Stimulated activated CD8-positive, alpha-beta memory T cell treated with anti-CD3 and anti-CD28 coated beads, Interleukin-2, amount 100 ng/mL, for 1 hour (primary cell): ENCODE results near the gene TMCC3.
"Not testable (repeated sequence)": the region's sequence is repeated elsewhere in the genome, so short reads cannot be mapped to it uniquely, and the experiment has no call there.

Experiments
- DNase-seq, 2 donors: peaks; one replicate each; pipeline ENCODE4 v3.0.0-alpha.2; 2020; ENCODE audit warnings: low read depth in 2 of 2

The TMCC3 gene, protein sequence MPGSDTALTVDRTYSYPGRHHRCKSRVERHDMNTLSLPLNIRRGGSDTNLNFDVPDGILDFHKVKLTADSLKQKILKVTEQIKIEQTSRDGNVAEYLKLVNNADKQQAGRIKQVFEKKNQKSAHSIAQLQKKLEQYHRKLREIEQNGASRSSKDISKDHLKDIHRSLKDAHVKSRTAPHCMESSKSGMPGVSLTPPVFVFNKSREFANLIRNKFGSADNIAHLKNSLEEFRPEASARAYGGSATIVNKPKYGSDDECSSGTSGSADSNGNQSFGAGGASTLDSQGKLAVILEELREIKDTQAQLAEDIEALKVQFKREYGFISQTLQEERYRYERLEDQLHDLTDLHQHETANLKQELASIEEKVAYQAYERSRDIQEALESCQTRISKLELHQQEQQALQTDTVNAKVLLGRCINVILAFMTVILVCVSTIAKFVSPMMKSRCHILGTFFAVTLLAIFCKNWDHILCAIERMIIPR

GRCh38 chr12:94650143-94651056 is at the start of gene TMCC3:
Gene TMCC3 (minus strand): TSS chr12:94650557. CDS start chr12:94650430, 127 bp downstream.
- DNase-seq, result no peak

- no peak for DNase-seq
Measured at GRCh38 chr12:94699801-94700200, 49.4 kb upstream of the TMCC3 start.

DNA sequence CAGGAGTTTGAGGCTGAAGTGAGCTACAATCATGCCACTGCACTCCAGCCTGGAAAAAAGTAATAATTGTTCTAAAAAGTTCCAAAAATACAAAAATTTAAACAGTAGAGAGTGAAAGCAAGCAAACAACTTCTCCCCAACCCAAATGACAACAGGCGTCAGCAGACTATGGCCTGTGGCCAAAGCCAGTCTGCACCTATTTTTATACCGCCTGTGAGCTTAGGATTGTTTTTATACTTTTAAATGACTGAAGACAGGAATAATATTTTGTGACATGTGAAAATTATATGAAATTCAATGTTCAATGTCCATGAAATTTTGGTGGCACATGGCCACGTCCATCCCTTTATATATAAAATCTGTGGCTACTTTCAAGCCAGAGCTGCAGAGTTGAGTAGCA is 48.2 kb upstream of the TMCC3 start:
- DNase-seq, result no peak

GRCh38 chr12:94697631-94698030 is 47.3 kb upstream of the TMCC3 start:
- no peak for DNase-seq

DNA sequence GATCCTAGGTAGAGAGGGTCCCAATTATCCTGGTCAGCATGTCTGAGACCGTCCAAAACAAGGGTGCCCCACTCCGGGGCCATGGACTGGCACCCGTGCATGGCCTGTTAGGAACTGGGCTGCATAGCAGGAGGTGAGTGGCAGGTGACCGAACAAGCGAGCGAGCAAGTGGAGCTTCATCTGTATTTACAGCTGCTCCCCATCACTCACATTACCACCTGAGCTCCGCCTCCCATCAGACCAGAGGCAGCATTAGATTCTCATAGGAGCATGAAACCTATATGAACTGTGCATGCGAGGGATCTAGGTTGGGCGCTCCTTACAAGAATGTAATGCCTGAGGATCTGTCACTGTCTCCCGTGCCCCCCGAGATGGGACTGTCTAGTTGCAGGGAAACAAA is 44.4 kb upstream of the TMCC3 start:
- no peak for DNase-seq

GRCh38 chr12:94692826-94693225 is 42.5 kb upstream of the TMCC3 start:
- DNase-seq, result not testable (repeated sequence)

- DNase-seq, result no peak
Measured at GRCh38 chr12:94690198-94690771, 39.9 kb upstream of the TMCC3 start.

DNA sequence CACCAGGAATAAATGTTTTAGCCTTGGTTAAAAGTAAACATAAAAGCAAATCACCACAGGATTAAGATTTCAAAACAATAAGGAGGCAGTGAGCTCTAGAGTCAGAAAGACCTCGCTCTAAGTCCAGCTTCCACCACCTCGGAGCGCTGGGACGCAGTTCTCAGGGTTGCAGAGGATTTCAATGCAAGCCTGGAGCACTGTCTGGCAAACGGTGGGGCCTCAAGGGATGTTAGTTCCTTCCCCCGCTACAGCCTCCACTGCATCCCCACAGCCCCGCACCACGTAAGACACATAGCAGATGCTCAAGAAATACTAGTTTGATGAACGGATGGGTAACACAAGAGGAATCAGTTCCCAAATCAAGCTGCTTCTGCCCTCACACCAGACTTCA is 39.3 kb upstream of the TMCC3 start:
- no peak for DNase-seq

DNA sequence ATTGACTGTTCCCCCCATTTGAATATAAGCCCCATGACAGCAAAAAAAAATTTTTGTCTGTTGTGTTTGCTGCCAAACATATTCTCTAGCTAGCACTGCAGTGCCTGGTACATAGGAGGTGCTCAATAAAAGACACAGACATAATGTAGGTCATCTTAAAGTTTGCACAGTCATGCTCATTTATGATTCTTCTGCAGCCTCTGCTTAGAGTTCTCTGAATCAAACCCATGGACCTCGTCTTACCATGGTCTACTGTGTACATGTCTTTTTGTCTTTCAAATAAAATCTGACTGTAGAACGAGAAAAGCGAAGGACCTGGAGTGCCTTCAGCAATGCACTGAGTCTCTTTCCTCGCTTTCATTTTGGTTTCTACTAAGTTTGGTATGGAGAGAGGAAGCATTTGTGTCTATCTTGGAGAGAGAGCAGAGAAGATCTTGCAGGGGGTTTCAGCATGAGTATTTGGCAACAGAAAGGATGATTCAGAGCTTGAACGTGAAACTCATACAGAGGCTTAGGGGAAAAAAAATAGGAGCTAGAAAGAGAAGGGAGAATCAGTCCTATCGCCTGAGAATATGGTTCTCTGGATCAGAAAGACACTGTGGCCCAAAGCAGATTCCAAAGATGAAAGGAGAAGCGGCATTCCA is 38.8 kb upstream of the TMCC3 start:
- no peak for DNase-seq

- no peak for DNase-seq
Measured at GRCh38 chr12:94687891-94688290, 37.5 kb upstream of the TMCC3 start.

- no peak for DNase-seq
Measured at GRCh38 chr12:94686834-94687628, 36.7 kb upstream of the TMCC3 start.

- DNase-seq, result no peak
Measured at GRCh38 chr12:94684416-94685142, 34.2 kb upstream of the TMCC3 start.

GRCh38 chr12:94679554-94680195 is 29.3 kb upstream of the TMCC3 start:
- DNase-seq, result no peak

DNA sequence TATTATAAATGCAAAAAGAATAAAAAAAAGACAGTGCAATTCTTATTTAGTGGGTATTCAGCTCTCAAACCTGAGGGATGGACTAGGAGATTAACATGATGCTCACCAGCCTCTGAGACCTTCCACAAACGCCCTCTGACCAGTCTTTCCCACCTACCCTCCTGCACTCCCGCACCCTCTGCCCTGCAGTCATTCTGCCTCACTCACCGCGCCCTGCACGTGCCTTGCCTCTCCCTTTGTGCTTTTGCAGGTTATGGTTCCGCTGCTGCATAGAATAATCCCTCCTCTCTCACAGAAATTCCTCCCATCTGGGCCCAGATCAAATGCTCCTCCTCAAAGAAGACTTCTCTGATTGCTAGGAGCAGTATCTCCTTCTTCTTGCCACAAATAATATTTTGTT is 28.5 kb upstream of the TMCC3 start:
- DNase-seq, result no peak

- no peak for DNase-seq
Measured at GRCh38 chr12:94678379-94678778, 28.0 kb upstream of the TMCC3 start.

DNA sequence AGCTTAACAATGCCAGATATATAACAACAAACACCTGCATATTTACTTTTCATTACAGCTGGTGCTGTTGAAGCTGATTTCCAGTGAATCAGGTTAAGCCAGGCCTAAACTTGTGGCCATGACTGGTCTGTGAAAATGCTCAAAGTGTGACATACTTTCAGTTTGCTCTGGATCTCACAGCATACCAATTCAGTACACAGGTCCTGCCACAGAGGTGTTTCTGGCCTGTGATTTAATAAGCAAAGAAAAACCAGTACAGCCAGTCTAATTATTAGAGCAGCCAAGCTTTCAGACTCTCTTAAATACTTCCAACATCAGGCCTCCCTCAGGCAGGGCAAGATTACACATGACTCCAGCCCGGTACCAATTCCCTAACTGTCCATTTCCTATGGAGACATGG is 27.4 kb upstream of the TMCC3 start:
- DNase-seq, result no peak

GRCh38 chr12:94676922-94677321 is 26.6 kb upstream of the TMCC3 start:
- DNase-seq, result no peak

DNA sequence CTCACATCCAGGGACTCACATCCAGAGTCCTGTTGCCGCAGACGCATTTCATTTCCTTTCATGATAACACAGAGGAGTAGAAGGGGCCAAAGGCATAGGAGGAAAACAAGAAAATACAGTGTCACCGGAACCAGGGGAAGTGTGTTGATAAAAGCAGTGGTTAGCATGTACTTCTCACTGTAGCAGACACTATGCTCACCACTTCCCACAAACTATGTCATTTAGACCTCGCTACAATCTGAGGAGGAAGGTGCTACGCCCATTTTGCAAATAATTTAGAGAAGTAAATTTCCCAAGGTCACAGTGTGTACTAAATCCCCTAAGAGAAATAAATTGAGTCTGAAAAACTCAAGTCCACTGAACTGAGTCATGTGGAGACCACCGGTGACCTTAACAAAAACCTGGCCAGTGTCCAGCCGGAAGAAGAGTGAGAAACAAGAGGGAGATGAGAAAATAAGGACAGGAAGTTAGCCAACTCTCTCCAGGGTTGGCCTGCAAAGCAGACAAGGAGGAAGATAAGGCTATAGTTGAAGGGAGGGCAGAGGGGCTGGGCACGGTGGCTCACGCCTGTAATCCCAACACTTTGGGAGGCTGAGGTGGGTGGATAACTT is 25.8 kb upstream of the TMCC3 start:
- peak in 1 of 2 donors; percentile 9 for DNase-seq

DNA sequence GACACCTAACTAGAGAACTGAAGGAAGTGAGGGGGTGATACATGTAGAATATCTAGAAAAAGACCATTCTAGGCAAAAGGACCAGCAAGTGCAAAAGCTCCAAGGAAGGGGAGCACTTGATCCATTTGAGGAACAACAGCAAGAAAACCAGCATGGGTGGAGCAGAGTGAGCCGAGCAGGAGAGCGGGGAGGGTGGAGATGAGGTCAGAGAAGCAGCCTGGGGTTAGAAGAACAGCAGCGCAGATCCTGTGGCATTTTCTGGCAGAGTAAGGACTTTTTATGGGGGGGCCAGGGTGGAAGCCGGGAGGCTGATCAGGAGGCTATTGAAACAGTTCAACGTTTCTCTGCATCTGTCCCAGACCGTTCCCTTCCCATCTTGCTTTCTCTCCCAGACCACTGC is 24.5 kb upstream of the TMCC3 start:
- DNase-seq, result no peak
